NCI-H1105 treated with DMSO at 0.1 percent for 48 hours (cell line): ENCODE results near the gene IL4I1.

Source experiments
- DNase-seq: peaks from one replicate; lab custom pipeline; 2025; lab: John Stamatoyannopoulos, UW

IL4I1 gene

GRCh38 chr19:49850221-49850486 lies 46.5 kb downstream of the IL4I1 start:
- DNase-seq: no peak

GRCh38 chr19:49849433-49850220 lies 47.1 kb downstream of the IL4I1 start:
- DNase-seq: no peak

- DNase-seq: no peak
Observed at GRCh38 chr19:49848938-49849337, 47.7 kb downstream of the IL4I1 start.

GRCh38 chr19:49847731-49848696 lies 48.7 kb downstream of the IL4I1 start:
- DNase-seq: no peak

GRCh38 chr19:49846408-49846807 lies 50.3 kb downstream of the IL4I1 start:
- DNase-seq: no peak

- DNase-seq: no peak
Observed at GRCh38 chr19:49845414-49845813, 51.3 kb downstream of the IL4I1 start.

- no peak for DNase-seq
Observed at GRCh38 chr19:49844138-49845095, 52.3 kb downstream of the IL4I1 start.

GRCh38 chr19:49843265-49843664 lies 53.4 kb downstream of the IL4I1 start:
- DNase-seq: no peak

GRCh38 chr19:49840736-49841249 lies 55.9 kb downstream of the IL4I1 start:
- no peak for DNase-seq

- DNase-seq: no peak
Observed at GRCh38 chr19:49840321-49840720, 56.4 kb downstream of the IL4I1 start.

GRCh38 chr19:49839713-49840112 lies 57.0 kb downstream of the IL4I1 start:
- no peak for DNase-seq
